GM19239 (cell line): Measurements from ENCODE around the gene MORC1.

Source experiments
- DNase-seq: peaks from one replicate; pipeline ENCODE4 v3.0.0; 2011; ENCODE audit warnings: low spot score; ENCODE audit not compliant: insufficient read length
- FAIRE-seq: peaks from 2 replicates; lab custom pipeline; 2011; peaks lifted over from hg19 to GRCh38; lab: Jason Lieb, UNC

Gene MORC1

DNA sequence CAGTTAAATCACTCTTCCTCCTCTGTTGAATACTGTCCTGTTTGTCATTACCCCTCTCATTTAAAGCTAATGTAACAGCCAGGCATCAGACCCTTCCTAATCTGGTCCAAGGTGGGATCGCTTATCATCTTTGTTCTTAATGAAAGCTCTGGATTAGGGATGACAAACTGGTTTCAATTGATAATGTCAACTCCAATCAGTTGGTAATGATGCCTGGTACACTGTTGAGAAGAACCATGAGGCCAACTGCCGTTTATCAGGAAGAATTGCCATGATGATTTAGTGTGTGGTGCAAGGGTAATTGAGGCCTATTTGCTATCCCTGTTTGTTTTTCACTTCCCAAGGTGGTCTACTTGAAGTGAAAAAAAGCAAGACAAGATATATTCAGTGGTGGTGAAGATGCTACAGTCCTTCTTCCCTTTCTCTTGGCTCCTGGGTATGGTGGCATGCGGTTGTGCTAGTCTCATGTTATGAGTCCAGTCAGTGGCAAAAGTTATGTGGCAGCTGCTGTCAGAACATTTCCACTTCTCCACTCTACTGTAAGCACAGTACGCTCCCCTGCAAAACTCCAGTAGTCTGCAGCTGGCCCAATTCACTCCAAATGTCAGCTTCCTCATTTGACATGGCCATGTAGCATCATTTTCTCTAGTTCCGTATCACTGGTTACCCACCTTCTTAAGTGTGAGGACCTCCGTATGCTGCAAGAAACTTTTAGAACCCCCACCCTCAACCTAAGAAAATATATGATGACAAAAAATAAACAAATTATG lies 72.5 kb downstream of the MORC1 start:
- no peak for FAIRE-seq

DNA sequence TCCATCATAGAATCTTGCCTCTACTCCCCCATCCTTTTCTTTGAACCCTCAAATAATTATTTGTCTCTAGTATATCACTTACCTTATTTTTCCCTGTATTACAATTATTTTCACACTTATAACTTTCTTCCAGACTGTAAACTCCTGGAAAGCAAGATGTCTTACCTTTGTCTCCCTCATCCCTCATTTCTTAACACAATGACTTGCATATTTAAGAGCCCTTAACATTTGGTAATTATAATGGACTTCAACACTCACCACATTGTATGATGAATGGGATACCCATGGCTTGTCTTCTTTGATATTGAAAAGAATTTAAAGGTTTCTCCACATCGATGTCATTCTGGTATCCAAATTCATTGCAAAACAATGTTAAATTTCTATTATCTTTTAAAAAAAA lies 82.9 kb downstream of the MORC1 start:
- FAIRE-seq: no peak
- no peak for DNase-seq

More for the DNA sequence above, 72.5 kb downstream of the MORC1 start:
- no peak for DNase-seq

DNA sequence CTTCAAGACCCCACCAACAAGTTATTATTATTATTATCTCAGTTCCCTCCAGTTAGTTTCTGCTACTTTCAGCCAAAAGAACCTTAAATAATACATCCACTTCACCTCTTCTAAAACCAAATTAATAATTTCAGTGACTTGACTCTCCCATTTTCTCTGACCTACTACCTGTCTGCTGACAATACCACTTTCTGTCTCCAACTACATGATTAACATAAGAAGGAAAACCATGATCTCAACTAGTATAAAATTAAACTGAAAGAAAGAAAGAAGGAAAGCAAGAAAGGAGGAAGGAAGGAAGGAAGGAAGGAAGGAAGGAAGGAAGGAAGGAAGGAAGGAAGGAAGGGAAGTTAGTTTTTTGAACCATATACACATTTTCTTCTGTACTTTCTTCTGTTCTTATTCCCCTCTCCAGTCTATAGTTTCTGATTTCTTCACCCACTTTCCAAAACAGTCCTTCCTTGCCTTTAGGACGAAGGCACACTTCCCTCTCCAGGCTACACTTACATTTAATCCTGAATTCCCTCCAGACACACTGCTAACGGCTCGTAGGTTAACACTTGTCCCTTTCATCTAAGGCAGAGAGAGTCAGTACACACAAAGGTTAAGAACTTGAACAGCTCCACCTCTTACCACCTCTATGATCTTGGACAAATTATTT lies 84.8 kb downstream of the MORC1 start:
- FAIRE-seq: no peak

GRCh38 chr3:109028753-109029152 lies 89.2 kb downstream of the MORC1 start:
- no peak for DNase-seq
- no peak for FAIRE-seq

More for the DNA sequence above, 84.8 kb downstream of the MORC1 start:
- DNase-seq: no peak

- FAIRE-seq (no peak), DNase-seq (no peak)
Measured at GRCh38 chr3:109026821-109027220, 91.1 kb downstream of the MORC1 start.

DNA sequence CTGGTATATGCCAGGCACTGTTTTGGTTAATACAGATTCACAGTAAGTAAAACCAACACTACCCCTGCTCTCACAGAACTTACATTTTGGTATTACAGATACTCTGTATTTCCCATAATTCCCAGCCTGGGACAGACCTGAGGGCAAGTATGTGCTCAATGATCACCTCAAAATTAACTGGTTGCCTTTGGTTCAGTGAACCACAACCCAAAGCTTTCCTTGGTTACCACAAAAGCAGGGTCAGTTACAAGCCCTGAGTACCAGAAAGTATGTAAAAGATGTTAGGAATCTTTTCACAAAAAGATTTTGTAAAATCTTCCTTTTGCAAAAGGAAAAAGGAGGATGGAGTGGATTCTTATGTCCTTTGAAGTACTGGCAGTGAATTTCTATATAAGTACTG lies 92.0 kb downstream of the MORC1 start:
- FAIRE-seq (peak; percentile 8), DNase-seq (no peak)

- FAIRE-seq: peak; percentile 80
Measured at GRCh38 chr3:109023656-109024254, 94.2 kb downstream of the MORC1 start.

DNA sequence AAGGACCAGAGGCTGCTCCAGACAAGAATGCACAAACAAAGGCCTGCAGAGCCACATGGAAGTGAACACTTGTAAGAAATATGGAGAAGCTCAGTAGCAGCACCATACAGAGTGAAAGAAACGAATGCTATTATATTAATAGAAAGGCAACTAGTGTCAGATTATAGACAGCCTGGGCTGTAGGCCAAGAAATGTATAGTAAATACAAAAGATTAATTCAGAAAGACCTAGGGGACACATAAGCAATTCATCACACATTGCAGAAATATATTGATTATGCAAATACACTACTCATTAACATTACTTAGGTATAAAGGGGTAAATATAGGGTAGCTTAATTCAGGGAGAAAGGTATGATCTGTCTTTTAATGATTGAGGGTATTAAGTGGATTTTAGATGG lies 94.8 kb downstream of the MORC1 start:
- FAIRE-seq: no peak

More at GRCh38 chr3:109023656-109024254, 94.2 kb downstream of the MORC1 start:
- peak; percentile 4 for DNase-seq

GRCh38 chr3:109021556-109021955 lies 96.4 kb downstream of the MORC1 start:
- no peak for FAIRE-seq
- DNase-seq: no peak

More for the DNA sequence above, 94.8 kb downstream of the MORC1 start:
- DNase-seq: no peak

- FAIRE-seq (no peak), DNase-seq (no peak)
Measured at GRCh38 chr3:109018828-109019227, 99.1 kb downstream of the MORC1 start.

DNA sequence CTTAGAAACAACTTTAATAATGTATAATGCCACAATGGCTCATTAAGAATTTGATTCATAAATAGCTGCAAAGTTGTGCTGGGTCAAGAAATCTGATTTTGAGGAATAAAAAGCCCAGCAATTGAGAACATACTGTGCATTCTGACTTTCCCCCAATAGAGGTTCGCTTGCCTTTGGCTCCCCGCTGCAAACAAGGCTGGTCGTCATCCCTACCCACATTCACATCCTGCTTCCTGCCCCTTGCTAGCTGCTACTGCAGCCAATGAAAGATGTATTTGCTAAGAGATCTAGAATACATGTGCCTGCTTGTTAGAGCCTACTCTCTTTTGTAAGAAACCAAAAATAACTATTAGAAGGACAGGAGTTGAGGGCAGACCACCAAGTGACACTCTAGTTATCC lies 112.5 kb downstream of the MORC1 start:
- no peak for DNase-seq
- no peak for FAIRE-seq

- FAIRE-seq: no peak
- no peak for DNase-seq
Measured at GRCh38 chr3:108998436-108998835, 119.5 kb downstream of the MORC1 start.

GRCh38 chr3:108985844-108986243 lies 132.1 kb downstream of the MORC1 start:
- DNase-seq (no peak), FAIRE-seq (no peak)

- FAIRE-seq: no peak
Measured at GRCh38 chr3:108983051-108983450, 134.9 kb downstream of the MORC1 start.

GRCh38 chr3:108976058-108976457 lies 141.9 kb downstream of the MORC1 start:
- FAIRE-seq (no peak), DNase-seq (no peak)

More at GRCh38 chr3:108983051-108983450, 134.9 kb downstream of the MORC1 start:
- DNase-seq: no peak

DNA sequence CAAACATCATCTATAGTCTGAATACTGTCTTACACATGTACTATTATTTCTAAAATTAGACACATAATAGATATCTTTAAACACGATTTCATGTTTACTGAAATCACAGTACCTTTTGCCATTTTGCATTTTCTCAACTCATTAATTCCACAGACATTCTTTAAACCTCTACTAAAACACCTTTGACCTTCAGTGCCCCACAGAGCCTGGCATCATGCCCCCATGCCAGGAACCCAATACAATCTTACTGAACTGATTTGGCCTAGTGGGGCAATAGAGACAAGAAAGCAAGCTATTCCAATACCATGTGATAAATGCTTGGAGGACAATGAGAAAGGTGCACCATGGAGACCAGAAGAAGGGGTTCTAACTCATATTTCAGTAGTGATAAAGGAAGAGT lies 144.9 kb downstream of the MORC1 start:
- DNase-seq (no peak), FAIRE-seq (no peak)

DNA sequence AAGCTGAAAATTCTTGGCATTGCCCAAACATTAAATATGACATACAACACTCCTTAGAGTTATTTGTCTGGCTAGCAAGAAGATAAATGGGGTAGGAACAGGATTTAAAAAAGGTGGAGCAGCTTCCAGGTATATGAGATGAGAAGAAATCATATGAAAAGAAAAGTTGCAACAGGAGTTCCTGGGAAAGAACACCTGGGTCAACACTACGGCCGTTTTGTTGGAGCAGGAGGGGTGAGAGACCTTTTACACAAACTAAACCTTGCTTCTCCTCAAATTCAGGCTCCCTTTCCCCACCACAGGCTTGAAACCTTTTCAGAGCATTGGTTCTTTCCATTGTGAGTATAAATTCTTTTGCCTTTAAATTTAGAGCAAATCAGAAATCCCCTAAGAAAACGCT lies 145.5 kb downstream of the MORC1 start:
- FAIRE-seq: no peak
- no peak for DNase-seq

DNA sequence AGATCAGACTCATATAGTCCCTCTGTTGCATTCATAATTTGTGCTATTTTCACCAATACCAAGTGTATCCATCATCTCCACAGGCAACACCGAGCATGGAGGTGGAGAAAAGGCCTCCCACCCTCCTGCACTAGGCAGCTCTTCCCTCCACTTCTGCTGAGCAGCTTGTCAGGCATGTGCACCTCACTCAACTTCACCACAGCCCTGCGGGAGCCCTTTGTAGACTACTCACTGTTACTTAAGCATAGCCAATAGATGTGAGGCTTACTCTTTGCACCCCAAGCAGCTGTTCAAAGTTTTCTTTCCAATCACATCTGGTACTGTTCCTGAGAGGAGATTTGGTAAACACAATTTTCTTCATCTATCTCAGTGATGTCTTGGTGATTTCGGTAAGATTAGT lies 147.4 kb downstream of the MORC1 start:
- FAIRE-seq (no peak), DNase-seq (no peak)

GRCh38 chr3:108966773-108967172 lies 151.2 kb downstream of the MORC1 start:
- FAIRE-seq (no peak), DNase-seq (no peak)

- no peak for FAIRE-seq
- DNase-seq: no peak
Measured at GRCh38 chr3:108959017-108959416, 158.9 kb downstream of the MORC1 start.

GRCh38 chr3:108953700-108954099 lies 164.2 kb downstream of the MORC1 start, which contains the start of gene GUCA1C:
GUCA1C (minus strand) TSS chr3:108953879; CDS start chr3:108953762, 117 bp downstream.
- no peak for FAIRE-seq
- DNase-seq: no peak
